Activated naive CD8-positive, alpha-beta T cell treated with anti-CD3 and anti-CD28 coated beads, Interleukin-2, amount 50 U/mL, for 16 hours (primary cell): ENCODE results near the gene SNX30.

Experiments used
- DNase-seq: peaks from one replicate; pipeline ENCODE4 v3.0.0-alpha.2; 2020; ENCODE audit warnings: low read depth, low spot score

The SNX30 gene

DNA sequence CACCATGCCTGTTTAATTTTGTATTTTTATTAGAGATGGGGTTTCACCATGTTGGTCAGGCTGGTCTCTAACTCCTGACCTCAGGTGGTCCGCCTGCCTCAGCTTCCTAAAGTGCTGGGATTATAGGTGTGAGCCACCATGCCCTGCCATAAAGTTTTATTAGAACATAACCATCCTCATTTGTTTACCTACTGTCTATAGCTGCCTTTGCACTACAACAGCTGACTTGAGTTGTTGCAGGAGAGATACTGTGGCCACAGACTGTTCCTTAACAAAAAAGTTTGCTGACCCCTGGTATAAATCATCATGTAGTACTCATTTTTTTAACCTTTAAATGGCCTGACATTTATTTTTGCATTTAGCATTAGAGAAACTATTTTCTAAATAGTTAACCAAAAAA lies 31.7 kb downstream of the SNX30 start:
- no peak for DNase-seq

DNA sequence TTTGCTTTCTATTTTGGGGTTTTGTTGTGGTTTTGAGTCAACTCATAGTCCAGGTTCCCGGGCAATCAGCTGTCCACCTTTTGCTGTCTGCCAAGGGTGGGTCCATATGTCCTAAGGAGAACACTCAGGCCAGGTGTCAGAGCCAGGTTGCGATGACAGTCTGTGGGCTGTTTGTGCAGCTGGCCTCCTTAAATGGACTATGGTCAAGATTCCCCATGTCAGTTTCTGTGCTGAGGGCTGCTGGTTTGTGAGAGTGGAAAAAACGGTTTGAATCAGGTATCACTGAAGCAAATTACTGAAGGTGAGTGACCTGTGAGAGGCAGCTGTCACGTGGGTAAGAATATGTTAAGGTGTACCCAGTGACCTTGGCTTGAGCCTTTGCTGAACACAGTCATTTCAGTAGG lies 33.0 kb downstream of the SNX30 start:
- no peak for DNase-seq

DNA sequence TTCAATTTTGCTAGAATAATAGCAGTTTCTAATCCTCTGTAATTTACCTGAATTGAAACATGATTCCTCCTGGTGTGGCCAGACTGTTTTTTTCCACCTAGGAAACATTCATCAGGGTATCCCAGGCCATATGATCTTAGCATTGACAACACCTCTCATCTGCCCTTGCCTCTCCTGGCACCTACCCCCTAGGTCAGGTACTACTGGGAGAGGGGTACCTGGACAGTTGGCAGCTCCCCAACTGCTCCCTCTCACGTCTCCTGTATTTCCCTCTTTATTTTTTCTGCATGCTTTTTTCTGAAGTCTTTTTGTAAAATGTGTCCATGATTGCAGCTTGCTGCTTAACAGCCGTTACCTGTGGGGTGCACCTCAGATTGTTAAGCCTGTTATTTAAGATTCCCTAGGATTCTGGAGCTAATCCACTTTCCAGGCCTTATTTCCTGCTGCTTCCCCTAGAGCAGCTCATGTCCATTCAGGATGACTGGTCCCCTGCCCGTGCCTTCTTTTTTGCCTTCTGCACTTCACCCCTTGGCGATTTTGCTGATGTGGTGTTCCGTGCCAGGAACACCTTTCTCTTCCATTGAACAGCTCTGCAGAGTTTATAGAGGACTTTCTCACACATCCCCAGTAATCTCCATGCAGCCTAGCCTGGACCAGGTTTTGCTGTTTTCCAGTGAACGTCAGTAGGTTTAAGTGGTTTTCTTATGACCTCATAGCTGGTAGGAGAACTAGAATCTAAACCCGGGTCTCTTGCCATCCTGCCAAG lies 33.6 kb downstream of the SNX30 start:
- DNase-seq = no peak

DNA sequence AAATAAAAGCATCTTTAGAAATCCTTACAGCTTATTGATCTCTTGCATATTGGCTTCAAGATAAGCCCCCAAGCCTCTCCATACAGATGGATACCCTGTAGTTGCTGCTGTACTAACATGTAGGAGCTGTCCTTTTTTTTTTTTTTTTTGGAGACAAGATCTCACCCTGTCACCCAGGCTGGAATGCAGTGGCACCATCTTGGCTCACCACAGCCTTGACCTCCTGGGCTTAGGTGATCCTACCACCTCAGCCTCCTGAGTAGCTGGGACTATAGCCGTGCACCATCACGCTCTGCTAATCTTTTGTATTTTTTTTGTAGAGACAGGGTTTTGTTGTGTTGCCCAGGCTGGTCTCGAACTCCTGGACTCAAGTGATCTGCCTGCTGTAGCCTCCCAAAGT lies 35.4 kb downstream of the SNX30 start:
- no peak for DNase-seq

DNA sequence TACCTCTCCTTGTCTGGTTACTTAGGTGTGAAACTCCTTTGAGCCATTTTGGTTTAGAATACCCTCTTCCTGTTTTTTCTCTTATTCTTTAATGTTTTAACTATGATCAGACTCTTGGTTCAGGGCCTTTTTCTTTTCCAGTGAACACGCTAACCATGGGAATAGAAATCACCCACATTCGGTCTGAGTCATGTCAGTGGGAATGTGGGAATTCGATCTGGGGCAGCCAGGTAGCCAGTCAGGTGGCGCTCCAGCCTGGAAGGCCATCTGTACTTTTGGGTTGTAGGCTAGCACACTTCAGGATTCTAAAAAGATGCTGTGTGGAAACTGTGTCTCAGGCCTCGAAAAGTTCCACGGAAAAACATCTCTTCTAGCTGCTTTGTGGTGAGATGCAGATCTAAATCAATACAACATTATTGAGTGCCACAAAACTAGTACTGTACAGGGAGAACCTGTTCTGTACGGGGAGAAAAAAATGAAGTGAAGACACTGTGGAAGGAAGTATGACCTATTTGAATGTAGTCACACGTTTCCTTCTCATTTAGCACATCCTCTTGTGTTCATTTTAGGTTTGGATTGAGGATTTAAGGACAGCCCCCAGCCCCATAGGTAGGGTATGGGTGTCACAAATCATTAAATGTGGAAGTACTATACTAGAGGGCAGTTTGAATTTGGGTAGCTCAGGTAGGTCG lies 36.4 kb downstream of the SNX30 start:
- DNase-seq = no peak

DNA sequence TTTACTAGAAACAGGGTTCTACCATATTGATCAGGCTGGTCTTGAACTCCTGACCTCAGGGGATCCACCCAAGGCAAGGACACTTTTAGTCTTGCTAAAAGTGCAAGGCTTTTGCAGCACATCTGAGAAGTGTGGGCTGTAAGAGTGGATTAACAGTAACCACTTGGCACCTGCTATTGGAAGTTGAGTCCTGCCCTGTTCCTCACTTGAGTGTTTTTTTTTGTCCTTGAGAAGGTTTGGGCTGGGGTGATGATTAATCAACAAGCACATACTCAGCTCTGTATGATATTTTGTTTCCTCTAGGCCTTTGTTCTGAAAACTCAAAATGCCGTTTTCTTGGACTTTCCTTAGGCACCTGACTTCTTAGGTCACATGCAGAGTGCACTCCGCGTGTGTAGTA lies 37.4 kb downstream of the SNX30 start:
- no peak for DNase-seq

DNA sequence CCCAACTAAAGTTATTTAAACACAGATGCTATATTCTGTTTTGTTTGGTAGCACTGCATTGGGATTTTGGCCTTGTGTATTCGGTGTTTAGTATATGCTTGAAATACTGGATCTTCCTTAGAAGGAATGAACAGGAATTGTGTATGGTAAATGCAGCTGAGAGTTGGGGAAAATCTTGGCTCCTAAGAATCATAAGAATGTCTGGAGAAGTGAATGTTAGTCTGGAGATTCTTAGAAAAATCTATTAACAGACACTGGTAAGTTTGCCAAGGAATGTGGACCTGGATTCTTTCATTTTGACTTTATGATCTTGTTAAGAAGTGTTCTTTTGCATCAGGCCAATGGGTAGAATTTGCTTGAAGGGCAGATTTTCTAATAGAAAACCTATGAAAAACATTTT lies 38.9 kb downstream of the SNX30 start:
- no peak for DNase-seq

DNA sequence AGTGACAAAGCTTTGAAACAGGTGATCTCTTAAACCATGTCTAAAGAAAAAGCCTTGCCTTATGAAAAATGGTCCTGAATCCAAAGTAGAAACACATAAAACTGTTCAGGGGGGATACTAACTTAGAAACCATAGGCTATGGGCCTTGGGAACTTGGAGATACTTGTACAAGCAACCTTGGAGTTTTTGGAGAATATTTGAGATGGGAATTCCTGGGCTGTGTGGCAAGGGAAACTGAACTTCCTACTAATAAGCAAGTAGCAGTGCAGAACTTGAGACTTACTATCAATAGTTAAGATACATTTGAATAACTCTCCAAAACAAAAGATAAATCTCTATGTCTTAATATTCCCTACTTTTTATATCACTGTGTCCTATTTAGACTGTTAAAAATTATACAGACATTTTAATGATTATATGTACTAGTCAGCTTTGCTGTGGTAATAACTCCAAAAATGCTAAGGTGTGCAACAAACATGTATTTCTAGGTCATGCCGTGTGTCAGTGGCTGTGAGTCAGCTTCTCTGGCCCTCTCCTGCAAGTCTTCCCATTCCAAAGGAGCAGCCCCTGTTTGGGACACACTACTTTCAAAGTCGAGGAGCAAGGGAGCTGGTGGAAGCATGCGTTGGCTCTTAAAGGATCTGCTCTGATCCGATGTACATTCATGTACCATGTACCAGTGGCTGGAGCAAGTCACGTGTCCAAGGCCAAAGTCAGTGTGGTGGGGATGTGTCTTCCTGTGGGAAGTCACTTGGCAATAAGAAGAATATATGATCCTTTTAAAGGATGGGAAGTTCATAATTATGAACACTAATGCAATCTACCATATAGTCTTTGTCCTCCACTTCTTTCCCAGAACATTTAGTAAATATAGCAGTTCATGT lies 39.6 kb downstream of the SNX30 start:
- DNase-seq = no peak

DNA sequence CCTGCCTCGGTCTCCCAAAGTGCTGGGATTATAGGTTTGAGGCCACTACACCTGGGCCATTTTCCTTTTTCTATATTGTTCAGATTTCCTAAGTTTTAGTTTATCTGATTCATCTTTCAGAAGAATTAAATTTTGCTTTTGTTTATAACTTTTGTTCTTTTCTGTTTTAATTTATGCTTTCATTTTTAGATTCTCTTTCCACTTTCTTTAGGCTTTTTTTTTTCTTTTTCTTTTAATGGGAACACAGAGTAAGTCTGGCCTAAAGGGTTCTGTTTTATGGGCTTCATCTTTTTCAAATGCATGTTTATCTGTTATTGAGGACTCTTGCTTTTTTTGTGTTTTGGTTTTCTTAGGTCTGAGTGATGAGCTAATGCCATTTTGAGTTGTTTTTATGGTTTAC lies 42.1 kb downstream of the SNX30 start:
- no peak for DNase-seq

DNA sequence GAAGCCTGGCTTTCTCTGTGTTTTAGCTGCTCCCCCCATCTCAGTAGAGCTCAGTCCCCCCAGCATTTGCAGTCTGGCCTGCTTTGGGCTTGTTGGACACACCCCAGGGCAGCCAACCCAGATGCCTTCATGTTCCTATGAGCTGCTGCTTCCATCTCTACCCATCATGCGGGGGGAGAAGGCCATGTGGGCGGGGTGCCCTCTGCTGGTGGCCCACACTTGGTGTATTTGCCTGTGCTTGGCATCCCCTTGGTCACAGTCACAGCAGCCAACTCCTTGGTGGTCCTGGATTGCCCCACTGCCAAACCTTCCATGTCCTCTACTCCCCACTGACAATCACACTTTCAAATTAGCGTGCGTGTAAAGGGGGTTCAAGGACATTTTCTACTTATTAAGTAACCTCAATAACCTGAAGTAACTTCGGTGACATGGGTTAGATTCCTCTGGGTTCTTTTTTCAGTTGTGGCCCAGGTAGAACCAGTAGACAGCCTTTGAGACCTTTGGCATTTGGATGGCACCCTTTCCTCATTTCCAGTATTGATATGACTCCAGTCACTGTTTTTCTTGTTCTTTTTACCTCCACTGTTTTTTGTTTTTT lies 42.8 kb downstream of the SNX30 start:
- DNase-seq = peak; percentile 71

DNA sequence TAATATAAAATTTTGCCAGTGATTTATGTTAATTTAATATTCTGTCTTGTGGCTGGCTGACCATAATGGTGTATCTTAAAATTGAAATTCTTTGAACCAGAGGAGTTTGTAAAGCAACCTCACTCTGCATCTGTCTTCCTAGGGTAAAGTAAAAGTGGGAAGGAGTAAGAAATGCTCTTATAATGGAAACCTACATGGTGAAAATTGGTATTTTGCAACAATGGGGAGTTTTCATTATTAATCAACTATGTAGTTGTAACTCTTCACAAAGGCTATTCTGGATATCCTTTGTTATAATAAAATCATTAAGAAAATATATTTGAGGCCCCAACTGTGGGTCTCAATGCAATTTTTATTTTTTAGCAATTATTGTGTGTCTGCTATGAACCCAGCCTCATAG lies 44.2 kb downstream of the SNX30 start:
- DNase-seq = no peak

DNA sequence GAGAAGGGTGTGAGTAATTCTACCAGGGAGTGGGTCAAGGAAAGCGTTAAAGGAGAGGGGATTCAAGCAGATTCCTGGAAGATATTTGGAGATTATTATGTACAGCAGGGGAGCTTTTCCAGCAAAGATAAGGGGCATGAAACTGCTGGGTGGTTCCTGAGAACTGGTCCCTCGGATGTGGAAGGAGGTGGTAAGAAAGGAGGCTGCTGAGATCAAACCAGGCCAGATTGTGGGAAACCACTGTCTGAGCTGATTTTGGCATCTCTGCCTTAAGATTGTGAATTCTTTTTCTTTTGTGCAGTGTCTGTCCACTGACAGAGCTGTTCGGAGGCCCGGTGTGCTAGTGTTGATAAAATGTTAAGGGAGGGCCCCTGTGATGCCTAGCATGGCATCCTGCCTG lies 45.4 kb downstream of the SNX30 start:
- no peak for DNase-seq

DNA sequence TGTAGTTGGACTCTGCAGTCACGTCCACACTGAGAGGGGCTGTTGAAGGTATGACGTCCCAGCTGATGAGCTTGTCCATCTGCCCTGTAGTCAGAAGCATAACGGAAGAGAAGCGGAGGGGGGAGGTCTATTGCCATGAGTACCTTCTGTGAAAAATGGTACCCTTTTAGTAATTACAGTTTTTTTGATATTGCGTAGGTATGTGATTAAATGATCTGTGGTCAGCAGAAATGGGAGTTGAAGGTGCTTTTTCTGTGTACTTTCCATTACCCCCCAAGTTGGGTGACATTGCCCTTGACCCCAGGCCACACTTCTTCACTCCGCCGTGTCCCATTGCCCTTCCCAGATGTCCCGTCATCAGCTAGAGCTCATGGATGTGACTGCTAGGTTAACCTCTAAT lies 45.9 kb downstream of the SNX30 start:
- no peak for DNase-seq

DNA sequence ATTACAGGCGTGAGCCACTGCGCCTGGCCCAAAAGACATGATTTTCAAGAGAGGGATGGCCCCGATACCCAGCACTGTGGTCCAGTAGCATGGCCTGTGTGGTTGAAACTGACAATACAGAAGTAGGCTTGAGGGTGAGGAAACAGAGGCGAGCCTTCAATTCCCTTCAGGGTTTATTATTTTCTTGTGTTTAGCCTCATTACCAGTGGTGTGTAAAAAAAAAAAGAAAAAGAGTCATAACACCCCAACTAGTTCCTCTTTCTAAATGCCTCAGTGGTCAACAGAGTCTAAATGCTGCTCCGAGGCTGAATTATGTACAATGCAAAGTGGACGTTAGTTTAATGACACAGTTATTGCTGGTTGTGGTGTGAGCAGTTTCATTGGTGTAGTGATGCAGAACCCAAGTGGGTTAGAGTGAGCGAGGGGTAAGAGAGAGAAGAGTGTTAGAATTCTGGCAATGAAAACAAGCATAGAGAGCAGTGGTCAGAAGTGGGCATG lies 58.8 kb downstream of the SNX30 start:
- DNase-seq = no peak

DNA sequence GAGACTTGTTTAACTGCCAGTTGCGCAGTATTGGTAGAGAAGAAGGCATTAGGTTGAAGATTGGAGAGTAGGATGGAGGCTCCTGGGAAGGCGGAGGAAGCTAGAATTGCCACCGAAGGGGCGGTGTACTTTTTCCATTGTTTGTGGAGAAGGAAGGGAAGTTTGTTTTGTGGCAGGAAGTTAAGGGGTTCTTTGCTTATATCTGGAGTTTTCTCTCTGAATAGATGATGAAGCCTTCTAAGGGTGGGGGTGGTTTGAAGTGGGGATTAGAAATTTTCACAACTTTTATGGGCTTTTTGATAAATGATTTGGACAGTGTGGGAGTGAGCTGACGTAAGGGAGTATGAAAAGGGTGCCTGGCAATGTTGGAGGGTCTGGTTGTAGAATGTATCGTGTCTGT lies 59.3 kb downstream of the SNX30 start:
- DNase-seq = no peak

DNA sequence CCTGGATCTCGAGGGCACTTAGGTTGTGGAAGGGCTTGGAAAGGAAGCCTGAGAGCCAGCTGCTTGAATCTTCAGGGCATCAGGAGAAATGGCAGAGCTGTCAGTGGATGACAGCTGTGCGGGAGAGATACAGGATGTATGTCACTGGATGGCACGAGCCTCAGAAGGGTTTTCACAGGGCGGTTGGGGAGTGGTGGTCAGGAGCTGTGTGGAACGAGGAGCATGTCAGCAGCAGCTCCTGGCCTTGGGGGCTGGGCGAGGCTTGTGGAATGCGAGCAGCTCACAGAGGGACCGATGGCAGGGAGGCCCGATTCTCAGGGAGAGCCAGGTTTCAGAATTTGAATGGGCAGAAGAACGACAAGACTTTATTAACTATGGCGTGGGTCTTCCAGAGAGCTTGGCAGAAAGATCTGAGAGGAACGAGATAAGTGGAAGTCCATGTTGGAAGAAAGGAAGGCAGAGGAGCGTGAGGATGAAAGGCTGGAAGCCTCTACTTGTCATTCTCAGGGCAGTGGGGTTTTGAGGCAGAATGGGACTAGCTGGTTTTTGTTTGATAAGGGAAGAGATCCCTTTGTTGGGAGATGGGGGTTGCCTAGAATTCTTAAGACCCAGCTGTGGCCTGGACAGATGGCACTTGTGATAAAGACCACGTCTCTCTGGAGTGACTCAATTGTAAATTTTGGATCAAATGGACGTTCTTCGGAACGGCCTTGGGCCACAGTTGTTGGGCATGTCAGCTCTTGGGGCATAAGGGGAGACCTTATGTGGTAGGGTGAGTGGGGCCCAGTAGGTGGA lies 60.3 kb downstream of the SNX30 start:
- no peak for DNase-seq

DNA sequence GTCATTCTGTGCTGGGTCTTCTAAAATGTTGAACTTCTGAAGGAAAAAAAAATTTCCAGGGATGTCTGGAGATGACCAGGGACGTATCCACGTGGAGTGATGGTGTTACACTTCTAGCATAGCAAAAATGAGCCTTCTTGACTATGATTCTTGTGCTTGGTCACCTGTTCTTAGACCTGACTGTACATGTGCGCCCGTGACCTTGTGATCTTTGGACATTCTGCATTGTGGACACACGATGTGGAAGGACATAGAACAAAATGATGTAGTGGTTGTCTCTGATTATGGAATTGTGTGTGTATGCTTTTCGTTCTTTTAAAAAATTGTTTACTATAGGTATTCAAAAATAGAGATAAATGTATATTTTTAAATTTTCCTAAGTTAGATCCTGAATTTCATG lies 61.0 kb downstream of the SNX30 start:
- DNase-seq = no peak

DNA sequence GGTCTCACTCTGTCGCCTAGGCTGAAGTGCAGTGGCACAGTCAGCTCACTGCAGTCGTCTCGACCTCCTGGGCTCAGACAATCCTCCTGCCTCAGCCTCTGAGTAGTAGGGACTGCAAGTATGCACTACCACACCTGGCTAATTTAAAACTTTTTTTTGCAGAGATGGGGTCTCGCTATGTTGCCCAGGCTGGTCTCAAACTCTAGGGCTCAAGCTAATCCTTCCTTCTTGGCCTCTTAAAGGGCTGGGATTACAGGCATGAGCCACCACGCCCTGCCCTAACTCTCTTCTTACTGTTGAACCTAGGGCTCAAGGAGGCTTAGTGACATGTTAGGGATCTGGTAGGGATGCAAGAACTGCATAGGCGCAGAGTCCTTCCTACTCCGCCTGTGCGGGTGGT lies 65.3 kb downstream of the SNX30 start:
- no peak for DNase-seq

DNA sequence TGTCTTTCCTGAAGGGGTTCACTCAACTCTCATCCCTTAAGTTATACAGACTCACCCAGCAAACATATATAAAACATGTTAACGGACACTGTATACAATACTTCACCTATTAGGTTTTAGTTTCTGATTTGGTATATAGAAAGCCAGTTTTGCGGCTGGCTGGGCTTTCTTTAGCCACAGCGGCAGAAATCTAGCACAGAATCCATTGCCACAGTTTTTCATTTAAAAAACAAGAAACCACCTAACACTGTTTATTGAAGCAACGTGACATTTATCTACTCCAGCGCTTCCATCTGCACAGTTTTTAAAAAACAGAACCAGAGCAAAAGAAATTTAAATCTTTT lies 67.3 kb downstream of the SNX30 start:
- no peak for DNase-seq

DNA sequence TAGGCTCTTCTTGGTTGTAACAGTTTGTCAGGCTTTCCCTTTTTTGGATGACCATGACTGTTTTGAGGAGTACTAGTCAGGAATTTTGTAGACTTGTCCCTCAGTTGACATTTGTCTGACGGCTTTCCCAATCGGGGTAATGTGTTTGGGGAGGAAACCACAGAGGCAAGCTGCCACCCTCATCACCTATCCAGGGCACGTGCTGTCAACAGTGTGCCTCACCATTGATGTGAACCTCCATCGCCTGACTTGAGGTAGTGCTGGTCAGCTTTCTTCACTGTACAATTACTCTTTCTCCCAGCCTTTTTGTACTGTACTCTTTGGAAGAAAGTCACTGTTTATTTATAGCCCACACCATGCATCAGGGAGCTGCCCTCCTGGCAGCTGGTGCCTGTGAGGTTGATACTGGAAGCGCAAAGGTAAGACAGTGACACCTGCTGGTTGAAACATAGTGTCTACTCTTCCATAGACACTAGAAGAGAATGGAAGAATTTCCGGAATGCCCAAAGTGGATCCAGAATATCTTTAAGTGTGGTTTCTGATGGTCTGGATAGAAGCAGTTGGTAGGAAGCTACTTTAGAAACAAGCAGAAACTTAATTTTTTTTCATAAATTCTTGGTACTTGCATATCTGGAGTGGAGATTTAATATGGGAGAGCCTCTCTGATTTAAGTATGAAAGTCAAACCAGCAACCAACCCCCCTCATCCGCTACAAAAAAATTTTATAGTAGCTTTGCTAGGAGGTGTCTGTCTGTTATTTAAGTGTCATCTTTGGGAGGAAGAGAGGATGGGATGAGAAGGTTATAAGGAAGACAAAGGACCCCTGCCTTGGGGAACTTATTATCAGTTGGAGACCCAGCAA lies 69.3 kb downstream of the SNX30 start:
- DNase-seq = no peak
